Neutrophil (primary cell): ENCODE data around the gene ZFPM1.

Experiments
- H3K27ac ChIP-seq: fragments of 200-600 bp; sonication (generic); 2 replicates; pipeline ENCODE4 v1.5.1; 2016; ENCODE audit warnings: mild to moderate bottlenecking, moderate library complexity
- H3K27me3 ChIP-seq: fragments of 200-600 bp; sonication (generic); 2 replicates; pipeline ENCODE4 v1.6.0; 2016; ENCODE audit warnings: mild to moderate bottlenecking
- H3K36me3 ChIP-seq: fragments of 200-600 bp; sonication (generic); 2 replicates; pipeline ENCODE4 v1.5.1; 2017
- H3K4me1 ChIP-seq, 2 experiments: fragments of 200-600 bp in 1 of 2; sonication (generic) in 1 of 2; 1 replicate in 1 of 2; 2 replicates in 1 of 2; pipeline versions ENCODE4 v1.5.1 to v1.6.1; 2013 to 2016; ENCODE audit warnings: low read depth in 1 of 2, low read length in 1 of 2, mild to moderate bottlenecking in 1 of 2, moderate library complexity in 1 of 2; ENCODE audit not compliant: control insufficient read depth in 1 of 2, insufficient read depth in 1 of 2
- H3K4me3 ChIP-seq, 2 experiments: fragments of 200-600 bp in 1 of 2; sonication (generic) in 1 of 2; 1 replicate in 1 of 2; 2 replicates in 1 of 2; pipeline ENCODE4 v1.5.1; 2013 to 2016; ENCODE audit warnings: low read depth in 1 of 2, low read length in 1 of 2, mild to moderate bottlenecking in 1 of 2, moderate library complexity in 1 of 2
- H3K9me3 ChIP-seq: fragments of 200-600 bp; sonication (generic); 2 replicates; pipeline ENCODE4 v1.5.1; 2016
- TF ChIP-seq, protein P1 (sequence below): fragments of 200-600 bp; sonication (generic); IDR thresholded peaks from 2 replicates; pipeline ENCODE4 v1.5.1; 2016; ENCODE audit warnings: antibody characterized with exemption

Gene ZFPM1

DNA sequence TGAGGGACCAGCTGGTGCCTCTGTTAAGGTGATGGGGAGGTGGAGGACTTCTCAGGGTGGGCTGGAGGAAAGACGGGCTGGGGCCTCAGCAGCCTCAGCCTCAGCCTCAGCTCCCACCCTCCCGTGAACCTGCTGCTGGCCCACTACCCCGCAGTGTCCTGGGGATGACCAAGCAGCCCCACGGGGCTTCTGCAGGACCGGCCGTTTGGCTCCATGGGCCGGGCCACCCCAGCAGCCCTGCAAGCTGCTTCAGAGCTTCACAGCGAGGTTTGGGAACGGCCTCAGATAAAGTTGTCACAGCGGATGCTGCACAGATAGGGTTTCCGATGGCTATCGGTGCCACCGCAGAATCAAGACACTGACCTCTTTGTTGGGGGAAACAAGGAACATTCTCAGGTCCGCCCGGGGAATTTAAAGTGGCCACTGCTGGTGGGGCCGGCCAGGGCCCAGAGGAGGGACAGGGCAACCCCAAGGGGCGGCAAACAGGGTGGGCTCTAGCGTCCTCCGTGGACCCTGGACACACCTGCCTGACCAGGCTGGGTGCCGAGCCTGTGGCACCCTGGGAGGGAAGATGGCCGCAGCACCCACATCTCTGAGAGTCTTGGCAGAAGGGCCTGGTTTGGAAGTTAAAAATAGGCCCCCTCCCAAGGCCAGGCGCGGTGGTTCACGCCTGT lies 69.3 kb downstream of the ZFPM1 start:
- Histone ChIP-seq H3K9me3 (no peaks in the 10 kb centered on the region), H3K27ac (no peak overlapping the region), H3K4me1 (no peaks in the 10 kb centered on the region), H3K4me3 (no peak overlapping the region), H3K36me3 (no peaks in the 10 kb centered on the region), H3K27me3 (peaks cover 55% of the 10 kb centered on the region)
- TF ChIP-seq, protein P1, sequence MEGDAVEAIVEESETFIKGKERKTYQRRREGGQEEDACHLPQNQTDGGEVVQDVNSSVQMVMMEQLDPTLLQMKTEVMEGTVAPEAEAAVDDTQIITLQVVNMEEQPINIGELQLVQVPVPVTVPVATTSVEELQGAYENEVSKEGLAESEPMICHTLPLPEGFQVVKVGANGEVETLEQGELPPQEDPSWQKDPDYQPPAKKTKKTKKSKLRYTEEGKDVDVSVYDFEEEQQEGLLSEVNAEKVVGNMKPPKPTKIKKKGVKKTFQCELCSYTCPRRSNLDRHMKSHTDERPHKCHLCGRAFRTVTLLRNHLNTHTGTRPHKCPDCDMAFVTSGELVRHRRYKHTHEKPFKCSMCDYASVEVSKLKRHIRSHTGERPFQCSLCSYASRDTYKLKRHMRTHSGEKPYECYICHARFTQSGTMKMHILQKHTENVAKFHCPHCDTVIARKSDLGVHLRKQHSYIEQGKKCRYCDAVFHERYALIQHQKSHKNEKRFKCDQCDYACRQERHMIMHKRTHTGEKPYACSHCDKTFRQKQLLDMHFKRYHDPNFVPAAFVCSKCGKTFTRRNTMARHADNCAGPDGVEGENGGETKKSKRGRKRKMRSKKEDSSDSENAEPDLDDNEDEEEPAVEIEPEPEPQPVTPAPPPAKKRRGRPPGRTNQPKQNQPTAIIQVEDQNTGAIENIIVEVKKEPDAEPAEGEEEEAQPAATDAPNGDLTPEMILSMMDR: no peak

DNA sequence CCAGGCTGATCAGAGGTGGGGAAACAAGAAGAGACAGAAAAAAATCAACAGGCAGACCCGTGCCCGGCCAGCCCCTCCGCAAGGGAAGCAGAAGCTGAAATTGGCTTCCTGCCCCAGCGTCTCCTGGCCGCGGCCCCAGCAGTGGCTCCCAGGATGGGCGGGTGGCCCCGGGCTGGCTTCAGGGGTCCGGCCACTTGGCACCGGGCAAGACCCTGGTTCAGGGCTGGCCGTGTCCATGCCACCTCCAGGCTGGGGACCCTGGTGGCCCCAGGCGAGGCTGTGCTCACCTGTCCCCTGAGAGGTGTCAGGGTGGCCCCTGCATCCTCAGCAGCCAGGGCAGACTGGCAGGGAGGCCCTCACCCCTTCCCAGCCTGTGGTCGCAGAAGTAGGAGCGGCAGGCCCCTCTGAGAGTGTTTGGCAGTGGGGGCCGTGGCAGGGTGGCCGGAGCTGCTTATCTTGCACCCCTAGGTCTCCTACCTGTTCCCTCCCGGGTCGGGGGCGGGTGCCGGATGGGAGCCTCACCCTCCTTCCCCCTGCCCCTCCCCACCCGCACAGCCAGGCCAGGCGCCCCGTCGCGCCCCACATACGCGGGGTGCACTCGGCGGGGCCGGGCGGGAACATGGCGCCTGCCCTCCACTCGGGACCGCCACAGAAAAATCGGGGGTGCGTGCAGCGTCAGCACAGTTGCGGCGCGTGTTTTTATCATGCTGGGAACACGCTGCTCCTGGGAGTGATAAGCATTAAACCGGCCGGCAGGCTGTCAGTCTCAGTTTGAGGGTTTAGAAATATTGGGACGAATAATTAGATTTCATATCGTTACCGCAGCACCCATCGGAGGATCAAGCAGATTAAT lies 70.5 kb downstream of the ZFPM1 start:
- peaks cover 57% of the 10 kb centered on the region for H3K27me3 ChIP-seq
- no peak overlapping the region for H3K4me3 ChIP-seq
- TF ChIP-seq, protein P1: no peak
- no peaks in the 10 kb centered on the region for H3K36me3 ChIP-seq
- no peak overlapping the region for H3K27ac ChIP-seq
- H3K4me1 ChIP-seq: no peaks in the 10 kb centered on the region
- H3K9me3 ChIP-seq: no peaks in the 10 kb centered on the region

DNA sequence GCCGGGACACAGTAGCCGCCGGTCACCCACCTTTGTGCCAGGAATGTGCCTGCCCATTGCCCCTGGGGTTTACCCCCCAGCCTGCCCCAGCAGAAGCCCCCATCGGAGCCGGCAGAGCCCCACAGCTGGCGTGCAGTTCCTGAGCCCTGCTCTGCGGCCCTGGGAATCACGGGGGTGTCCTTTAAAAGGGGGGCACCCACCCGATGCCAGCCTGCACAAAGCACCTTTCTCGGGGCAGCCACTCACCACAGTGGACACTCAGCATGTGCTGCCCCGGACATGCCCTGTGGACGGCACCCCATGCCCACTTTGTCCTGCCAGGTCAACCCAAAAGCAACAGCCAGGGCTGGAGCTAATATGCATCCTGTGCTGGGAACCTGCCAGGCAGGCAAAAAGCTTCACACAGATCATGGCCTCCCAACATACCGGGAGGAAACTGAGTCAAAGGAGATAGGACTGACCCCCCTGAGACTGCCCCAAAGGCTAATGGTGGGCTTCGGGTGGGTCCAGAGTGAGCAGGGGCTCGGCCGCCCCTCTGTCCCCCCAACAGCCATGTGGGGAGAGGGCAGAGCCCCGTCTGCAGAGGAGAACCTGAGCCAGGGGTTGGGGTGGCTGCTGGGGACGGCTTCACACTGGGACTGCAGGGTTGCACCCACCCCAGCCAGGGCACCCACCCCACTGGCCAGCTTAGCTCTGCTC lies 71.3 kb downstream of the ZFPM1 start:
- TF ChIP-seq, protein P1: no peak
- Histone ChIP-seq H3K4me1 (no peaks in the 10 kb centered on the region), H3K27ac (no peak overlapping the region), H3K4me3 (no peak overlapping the region), H3K27me3 (peaks cover 57% of the 10 kb centered on the region), H3K36me3 (no peaks in the 10 kb centered on the region), H3K9me3 (no peaks in the 10 kb centered on the region)

DNA sequence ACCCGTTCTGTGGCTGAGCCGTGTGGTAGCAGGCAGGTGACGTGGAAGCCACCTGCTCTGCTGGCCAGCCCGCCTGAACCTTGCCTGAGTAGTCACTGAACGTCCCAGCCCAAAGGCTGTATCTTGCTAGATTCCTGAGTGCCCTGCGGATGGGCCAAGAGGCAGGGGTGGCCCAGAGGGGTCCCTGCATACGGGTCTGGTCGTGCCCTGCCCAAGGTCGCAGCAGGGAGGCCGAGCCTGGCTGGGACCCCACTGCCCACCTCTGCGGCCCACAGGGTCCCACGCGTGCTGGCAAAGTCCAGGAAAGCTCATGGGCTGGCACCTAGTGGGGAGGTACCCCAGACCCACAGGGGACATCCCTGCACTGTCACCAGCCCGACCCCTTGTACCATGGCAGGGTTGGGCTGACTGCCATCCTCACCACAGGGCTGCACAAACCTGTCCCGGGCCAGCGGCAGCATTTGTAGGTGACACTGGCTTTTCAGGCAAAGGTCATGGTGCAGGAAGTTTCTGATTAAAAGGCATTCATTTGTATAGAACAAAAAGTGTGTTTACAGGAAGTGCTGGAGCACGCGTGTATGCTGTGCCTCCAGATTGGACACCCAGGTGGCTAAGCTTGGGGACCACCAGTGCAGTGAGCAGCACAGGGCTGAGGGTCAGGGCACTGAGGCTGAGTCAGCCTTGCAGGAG lies 72.0 kb downstream of the ZFPM1 start:
- H3K4me1 ChIP-seq: no peaks in the 10 kb centered on the region
- H3K27ac ChIP-seq: no peak overlapping the region
- TF ChIP-seq, protein P1: no peak
- H3K36me3 ChIP-seq: no peaks in the 10 kb centered on the region
- peaks cover 57% of the 10 kb centered on the region for H3K27me3 ChIP-seq
- H3K4me3 ChIP-seq: no peak overlapping the region
- no peaks in the 10 kb centered on the region for H3K9me3 ChIP-seq

DNA sequence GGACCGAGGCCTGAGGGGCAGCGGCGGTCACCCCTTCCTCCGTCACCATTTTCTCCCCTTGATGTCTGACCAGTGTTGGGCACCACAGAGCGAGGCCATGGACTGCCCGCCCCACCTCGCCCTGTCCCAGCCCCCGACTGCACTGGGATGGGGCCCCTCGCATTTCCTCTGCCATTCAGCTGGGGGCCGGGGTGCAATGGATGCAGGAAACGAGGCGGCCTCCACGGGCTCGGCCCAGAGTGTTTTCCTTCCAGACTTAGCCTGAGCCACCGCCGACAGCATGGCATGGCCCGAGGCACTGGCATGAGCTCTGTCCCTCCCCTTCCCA lies 72.5 kb downstream of the ZFPM1 start:
- Histone ChIP-seq H3K4me1 (no peaks in the 10 kb centered on the region), H3K4me3 (no peak overlapping the region), H3K9me3 (no peaks in the 10 kb centered on the region), H3K27ac (no peak overlapping the region), H3K36me3 (no peaks in the 10 kb centered on the region), H3K27me3 (peaks cover 57% of the 10 kb centered on the region)
- TF ChIP-seq, protein P1: no peak
